Cardiac fibroblast (primary cell): ENCODE data around the gene INHBE.
"Not testable (repeated sequence)": the region's sequence is repeated elsewhere in the genome, so short reads cannot be mapped to it uniquely, and the experiment has no call there.

Experiments used
- DNase-seq, 2 donors: peaks; one replicate each; pipeline versions ENCODE4 v3.0.0 to v3.0.0-alpha.2; 2010; ENCODE audit warnings: low read depth in 2 of 2
- H3K4me3 ChIP-seq, 2 donors: replicated peaks in 1 of 2; 1 replicate in 1 of 2; 2 replicates in 1 of 2; pipeline ENCODE4 v1.5.1; 2011; ENCODE audit warnings: low read depth in 2 of 2, low read length in 2 of 2, mild to moderate bottlenecking in 2 of 2, moderate library complexity in 1 of 2
- CTCF ChIP-seq: IDR thresholded peaks from one replicate; pipeline ENCODE4 v1.5.1; 2011; ENCODE audit warnings: low read depth, mild to moderate bottlenecking, low read length, inconsistent platforms

Gene INHBE

GRCh38 chr12:57490126-57490525 is 35.0 kb downstream of the INHBE start:
- DNase-seq, result no peak
- H3K4me3 ChIP-seq, result no peak overlapping the region
- no peak for TF ChIP-seq CTCF

- H3K4me3 ChIP-seq, result no peak overlapping the region
- DNase-seq, result no peak
- peak; percentile 15 for TF ChIP-seq CTCF
These were observed 36.5 kb downstream of the INHBE start for GRCh38 chr12:57491393-57492280.

- DNase-seq, H3K4me3 ChIP-seq: not testable (repeated sequence)
These were observed 40.1 kb downstream of the INHBE start for GRCh38 chr12:57495051-57495701.

GRCh38 chr12:57496822-57497221 is 41.7 kb downstream of the INHBE start:
- H3K4me3 ChIP-seq, result no peak overlapping the region
- DNase-seq, result no peak
- no peak for TF ChIP-seq CTCF

- no peak for TF ChIP-seq CTCF
- H3K4me3 ChIP-seq, result no peak overlapping the region
- DNase-seq, result no peak
These were observed 42.4 kb downstream of the INHBE start for GRCh38 chr12:57497223-57498131.

GRCh38 chr12:57498132-57498502 is 43.0 kb downstream of the INHBE start:
- DNase-seq, result no peak
- no peak overlapping the region for H3K4me3 ChIP-seq
- peak; percentile 7 for TF ChIP-seq CTCF
